OCI-LY7 (cell line): Measurements from ENCODE around the gene SPX. TPM values are rescaled to one million over a fixed set of nuclear protein-coding genes. Genes with fewer than 3 reads are reported as not detected.

Source experiments
- BruUV-seq: library from RNA; stranded (reverse); fragments of 400-500 nt; replicated peaks from 2 replicates; lab custom pipeline; 2021; lab: Mats Ljungman, UMichigan
- CTCF ChIA-PET: fragments of 300-600 bp; sonication (Branson Sonifier 250); formaldehyde crosslinking; loops from one replicate; lab custom pipeline; 2022; ENCODE audit warnings: antibody characterized with exemption; ENCODE audit not compliant: unreplicated experiment; lab: Charles Lee
- POLR2A ChIA-PET: fragments of 300-600 bp; sonication (Branson Sonifier 250); formaldehyde crosslinking; loops from one replicate; lab custom pipeline; 2022; ENCODE audit warnings: antibody characterized with exemption; lab: Charles Lee
- DNase-seq: peaks from one replicate; pipeline ENCODE4 v3.0.0-alpha.2; 2015; ENCODE audit warnings: low spot score
- H2AFZ ChIP-seq: fragments of 200-600 bp; sonication (generic), shearing (Covaris generic); 2 replicates; pipeline ENCODE4 v1.6.1; 2014; ENCODE audit warnings: mild to moderate bottlenecking, antibody characterized with exemption, low read length, moderate library complexity
- H3K27ac ChIP-seq: fragments of 200-600 bp; sonication (generic); 2 replicates; pipeline ENCODE4 v1.5.1; 2014; ENCODE audit warnings: mixed run types, low read depth, mild to moderate bottlenecking, moderate library complexity, low read length, inconsistent platforms; ENCODE audit not compliant: poor library complexity, severe bottlenecking
- H3K36me3 ChIP-seq: fragments of 200-600 bp; sonication (generic); 2 replicates; pipeline ENCODE4 v1.6.1; 2014; ENCODE audit warnings: mild to moderate bottlenecking, antibody characterized with exemption, low read length, moderate library complexity, mixed read lengths; ENCODE audit not compliant: insufficient read depth
- H3K4me1 ChIP-seq: fragments of 200-600 bp; sonication (generic); 2 replicates; pipeline ENCODE4 v1.5.1; 2014; ENCODE audit warnings: mild to moderate bottlenecking, low read length; ENCODE audit not compliant: insufficient read depth, poor library complexity, severe bottlenecking
- H3K4me2 ChIP-seq: fragments of 200-600 bp; sonication (generic); 2 replicates; pipeline ENCODE4 v1.6.1; 2014; ENCODE audit warnings: mild to moderate bottlenecking, low read length
- H3K4me3 ChIP-seq: fragments of 200-600 bp; sonication (generic); 2 replicates; pipeline ENCODE4 v1.5.1; 2014; ENCODE audit warnings: mild to moderate bottlenecking, low read depth, low read length; ENCODE audit not compliant: poor library complexity, severe bottlenecking
- H3K79me2 ChIP-seq: fragments of 200-600 bp; sonication (generic); 2 replicates; pipeline ENCODE4 v1.6.1; 2016; ENCODE audit warnings: low read depth, mild to moderate bottlenecking, low read length, moderate library complexity, mixed read lengths; ENCODE audit not compliant: insufficient read depth
- H3K9me2 ChIP-seq: fragments of 200-600 bp; sonication (generic); 2 replicates; pipeline ENCODE4 v1.6.1; 2016; ENCODE audit warnings: mild to moderate bottlenecking, low read length, mixed read lengths; ENCODE audit not compliant: insufficient read depth
- H3K9me3 ChIP-seq: fragments of 200-600 bp; sonication (generic); 2 replicates; pipeline ENCODE4 v1.6.1; 2014; ENCODE audit warnings: mild to moderate bottlenecking, mixed run types, low read length, mixed read lengths
- H4K20me1 ChIP-seq: fragments of 200-600 bp; sonication (generic); 2 replicates; pipeline ENCODE4 v1.6.1; 2014; ENCODE audit warnings: mild to moderate bottlenecking, antibody characterized with exemption, low read length, moderate library complexity, mixed read lengths; ENCODE audit not compliant: insufficient read depth
- EZH2phosphoT487 ChIP-seq: fragments of 200-600 bp; sonication (generic); IDR thresholded peaks from 2 replicates; pipeline ENCODE4 v1.6.1; 2018; ENCODE audit warnings: low read depth, borderline replicate concordance, mild to moderate bottlenecking, mixed run types, antibody characterized with exemption, low read length, moderate library complexity, mixed read lengths
- intact Hi-C: fragments of 100-400 bp; cut with micrococcal nuclease; formaldehyde crosslinking; loops from one replicate; pipeline ENCODE4 v1.10.0; 2022; ENCODE audit not compliant: unreplicated experiment
- total RNA-seq, 2 experiments: library from RNA; depleted of rRNA in 1 of 2; stranded (reverse); fragments of >200 nt in 1 of 2; shearing (Covaris generic) in 1 of 2; gene quantifications; 2 replicates each; pipeline ENCODE4 v1.2.3, GENCODE V29; 2014 to 2022
- TF ChIP-seq, protein P1 (sequence below): fragments of 200-600 bp; sonication (generic); conservative IDR thresholded peaks from 2 replicates; pipeline ENCODE4 v1.5.1; 2014; ENCODE audit warnings: mild to moderate bottlenecking, antibody characterized with exemption, low read length, moderate library complexity, mixed read lengths

Gene SPX
- total RNA-seq, 2 experiments from 2014 or later, result 0.35 to 1.2 TPM

DNA sequence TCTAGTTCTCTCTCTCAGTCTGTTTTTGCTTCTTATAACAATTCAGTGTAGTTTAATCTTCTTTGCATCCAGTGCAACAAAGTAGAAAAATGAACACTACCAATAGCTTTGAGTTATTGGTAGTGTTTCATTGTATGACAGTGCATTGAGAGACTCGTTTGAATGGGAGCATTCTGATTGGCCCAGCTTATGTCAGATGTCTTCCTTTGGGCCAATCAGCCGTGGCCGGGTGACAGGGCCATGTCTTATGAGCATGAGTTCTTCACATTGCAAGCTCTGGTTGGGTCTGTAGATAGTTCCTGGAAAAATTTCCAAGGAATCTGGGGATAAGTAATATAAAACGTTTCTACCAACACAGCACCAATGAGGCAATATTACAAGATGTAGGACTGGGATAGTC lies 42.0 kb downstream of the SPX start:
- Histone ChIP-seq H4K20me1 (no peaks in the 10 kb centered on the region), H3K4me2 (no peak overlapping the region), H3K4me3 (no peak overlapping the region), H3K9me3 (no peaks in the 10 kb centered on the region), H3K79me2 (no peaks in the 10 kb centered on the region), H2AFZ (no peak overlapping the region), H3K4me1 (no peaks in the 10 kb centered on the region), H3K9me2 (no peaks in the 10 kb centered on the region), H3K27ac (no peak overlapping the region), H3K36me3 (no peaks in the 10 kb centered on the region)
- intact Hi-C loops, result no loop called here
- CTCF ChIA-PET, result no interaction called here
- DNase-seq, result no peak
- no TSS peak for BruUV-seq
- POLR2A ChIA-PET, result interaction anchor here (0.5 to 1.1 kb wide), 3 partner anchors 8 to 934 kb away, joined by 3 to 4 read pairs (median 3); no protein-coding TSS in a partner anchor
- no peak for TF ChIP-seq EZH2phosphoT487
- TF ChIP-seq, protein P1, sequence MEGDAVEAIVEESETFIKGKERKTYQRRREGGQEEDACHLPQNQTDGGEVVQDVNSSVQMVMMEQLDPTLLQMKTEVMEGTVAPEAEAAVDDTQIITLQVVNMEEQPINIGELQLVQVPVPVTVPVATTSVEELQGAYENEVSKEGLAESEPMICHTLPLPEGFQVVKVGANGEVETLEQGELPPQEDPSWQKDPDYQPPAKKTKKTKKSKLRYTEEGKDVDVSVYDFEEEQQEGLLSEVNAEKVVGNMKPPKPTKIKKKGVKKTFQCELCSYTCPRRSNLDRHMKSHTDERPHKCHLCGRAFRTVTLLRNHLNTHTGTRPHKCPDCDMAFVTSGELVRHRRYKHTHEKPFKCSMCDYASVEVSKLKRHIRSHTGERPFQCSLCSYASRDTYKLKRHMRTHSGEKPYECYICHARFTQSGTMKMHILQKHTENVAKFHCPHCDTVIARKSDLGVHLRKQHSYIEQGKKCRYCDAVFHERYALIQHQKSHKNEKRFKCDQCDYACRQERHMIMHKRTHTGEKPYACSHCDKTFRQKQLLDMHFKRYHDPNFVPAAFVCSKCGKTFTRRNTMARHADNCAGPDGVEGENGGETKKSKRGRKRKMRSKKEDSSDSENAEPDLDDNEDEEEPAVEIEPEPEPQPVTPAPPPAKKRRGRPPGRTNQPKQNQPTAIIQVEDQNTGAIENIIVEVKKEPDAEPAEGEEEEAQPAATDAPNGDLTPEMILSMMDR, result no peak

DNA sequence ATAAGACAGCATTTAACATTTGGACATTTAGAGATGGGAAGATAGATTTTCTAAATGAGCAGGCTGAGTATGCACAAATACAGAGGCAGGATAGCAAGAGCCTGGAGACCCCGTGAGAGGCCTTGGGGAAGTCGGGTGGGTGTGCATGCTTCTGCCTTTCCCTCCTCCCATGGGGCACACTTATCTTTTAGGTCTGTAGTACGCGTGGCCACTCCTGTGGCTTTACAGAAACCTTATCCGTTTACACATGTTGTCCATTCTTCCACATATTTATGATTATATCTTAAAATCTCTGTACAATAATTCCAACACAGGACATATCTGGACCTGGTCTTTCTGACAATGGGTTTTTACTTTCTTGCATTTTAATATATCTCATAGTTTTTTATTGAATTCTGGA lies 45.0 kb downstream of the SPX start:
- TF ChIP-seq EZH2phosphoT487, result no peak
- TF ChIP-seq, protein P1, result no peak
- Histone ChIP-seq H3K36me3 (no peaks in the 10 kb centered on the region), H3K9me3 (no peaks in the 10 kb centered on the region), H2AFZ (no peak overlapping the region), H3K27ac (no peak overlapping the region), H3K4me2 (no peak overlapping the region), H3K4me1 (no peaks in the 10 kb centered on the region), H3K79me2 (no peaks in the 10 kb centered on the region), H3K9me2 (no peaks in the 10 kb centered on the region), H3K4me3 (no peak overlapping the region), H4K20me1 (no peaks in the 10 kb centered on the region)
- no TSS peak for BruUV-seq
- ChIA-PET POLR2A (interaction anchor here (0.7 to 1.1 kb wide), 3 partner anchors 27 to 198 kb away, joined by 3 to 4 read pairs (median 4); no protein-coding TSS in a partner anchor), CTCF (no interaction called here)
- no peak for DNase-seq
- intact Hi-C loops, result no loop called here

DNA sequence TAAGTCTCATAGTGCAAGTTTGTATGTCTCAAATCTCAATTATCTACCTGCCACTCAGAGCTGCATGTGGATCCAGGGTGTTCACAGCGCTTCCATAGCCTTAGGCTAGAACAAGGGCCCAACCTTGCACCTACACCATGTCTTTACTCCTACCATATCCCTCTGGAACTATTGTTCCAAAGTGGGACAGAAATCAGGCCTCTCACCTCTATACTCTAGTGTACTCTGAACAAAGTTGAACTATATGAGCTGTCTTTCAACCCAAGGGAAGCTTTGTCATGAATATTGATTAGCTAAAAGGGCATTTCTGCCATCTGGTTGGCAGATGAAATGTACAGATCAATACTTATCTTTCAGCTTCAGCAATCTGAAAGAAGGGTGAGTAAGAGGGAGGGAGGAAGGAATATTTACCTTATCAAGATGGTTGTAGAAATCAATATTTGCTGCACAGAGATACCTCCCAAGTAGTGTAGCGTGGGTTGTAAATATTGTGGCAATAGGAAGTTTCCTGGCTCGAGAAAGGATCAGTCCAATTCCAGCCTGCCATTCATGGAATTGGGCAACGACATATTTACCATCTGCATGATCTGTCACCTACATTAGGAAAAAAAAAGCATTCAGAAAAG lies 47.8 kb downstream of the SPX start:
- no peak overlapping the region for H3K4me2 ChIP-seq
- no peak overlapping the region for H2AFZ ChIP-seq
- intact Hi-C loops, result no loop called here
- no peaks in the 10 kb centered on the region for H3K79me2 ChIP-seq
- H4K20me1 ChIP-seq, result no peaks in the 10 kb centered on the region
- no peak for TF ChIP-seq EZH2phosphoT487
- TF ChIP-seq, protein P1, result no peak
- POLR2A ChIA-PET, result interaction anchor here (0.6 kb wide), 1 partner anchor 8 kb away, joined by 3 read pairs; no protein-coding TSS in a partner anchor
- no peak overlapping the region for H3K27ac ChIP-seq
- DNase-seq, result no peak
- no peaks in the 10 kb centered on the region for H3K4me1 ChIP-seq
- no peak overlapping the region for H3K4me3 ChIP-seq
- no TSS peak for BruUV-seq
- no peaks in the 10 kb centered on the region for H3K9me3 ChIP-seq
- H3K36me3 ChIP-seq, result no peaks in the 10 kb centered on the region
- CTCF ChIA-PET, result no interaction called here
- no peaks in the 10 kb centered on the region for H3K9me2 ChIP-seq
